CD4-positive, alpha-beta T cell treated with Interleukin-4 for 1 hour (primary cell): Measurements from ENCODE around the gene NPHS1.

ENCODE experiments used
- DNase-seq, 2 donors: peaks; one replicate each; pipeline ENCODE4 v3.0.0-alpha.2; 2020 to 2022

NPHS1 gene

DNA sequence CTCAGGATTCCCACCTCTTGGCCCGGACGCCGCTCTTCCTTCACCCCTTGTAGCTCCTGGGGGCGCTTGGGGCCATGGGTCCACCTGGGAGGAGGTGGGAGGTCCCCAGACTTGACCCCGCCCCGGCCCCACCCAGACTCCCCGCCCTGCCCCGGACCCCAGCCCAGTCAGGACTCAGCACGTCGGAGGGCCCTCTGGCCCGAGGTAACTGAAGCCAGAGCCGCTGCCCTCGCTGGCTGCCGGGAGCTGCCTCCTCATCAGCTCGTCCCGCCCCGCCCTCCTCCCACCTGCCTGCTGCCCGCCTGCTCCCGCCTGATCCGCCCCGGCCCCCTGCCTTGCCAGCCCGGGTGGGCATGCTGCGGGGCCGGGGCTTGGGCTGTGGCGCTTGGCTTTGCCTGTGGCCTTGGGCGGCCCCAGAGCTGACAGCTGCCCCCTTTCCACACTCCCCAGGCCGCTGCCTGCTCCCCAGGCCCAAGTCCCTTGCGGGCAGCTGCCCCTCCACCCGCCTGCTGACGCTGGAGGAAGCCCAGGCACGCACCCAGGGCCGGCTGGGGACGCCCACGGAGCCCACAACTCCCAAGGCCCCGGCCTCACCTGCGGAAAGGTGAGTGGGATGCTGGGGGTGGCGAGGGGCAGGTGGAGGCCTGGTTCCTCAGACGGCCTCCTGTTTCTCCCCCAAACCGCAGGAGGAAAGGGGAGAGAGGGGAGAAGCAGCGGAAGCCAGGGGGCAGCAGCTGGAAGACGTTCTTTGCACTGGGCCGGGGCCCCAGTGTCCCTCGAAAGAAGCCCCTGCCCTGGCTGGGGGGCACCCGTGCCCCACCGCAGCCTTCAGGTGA, 67.6 kb downstream of the NPHS1 start:
- no peak for DNase-seq

DNA sequence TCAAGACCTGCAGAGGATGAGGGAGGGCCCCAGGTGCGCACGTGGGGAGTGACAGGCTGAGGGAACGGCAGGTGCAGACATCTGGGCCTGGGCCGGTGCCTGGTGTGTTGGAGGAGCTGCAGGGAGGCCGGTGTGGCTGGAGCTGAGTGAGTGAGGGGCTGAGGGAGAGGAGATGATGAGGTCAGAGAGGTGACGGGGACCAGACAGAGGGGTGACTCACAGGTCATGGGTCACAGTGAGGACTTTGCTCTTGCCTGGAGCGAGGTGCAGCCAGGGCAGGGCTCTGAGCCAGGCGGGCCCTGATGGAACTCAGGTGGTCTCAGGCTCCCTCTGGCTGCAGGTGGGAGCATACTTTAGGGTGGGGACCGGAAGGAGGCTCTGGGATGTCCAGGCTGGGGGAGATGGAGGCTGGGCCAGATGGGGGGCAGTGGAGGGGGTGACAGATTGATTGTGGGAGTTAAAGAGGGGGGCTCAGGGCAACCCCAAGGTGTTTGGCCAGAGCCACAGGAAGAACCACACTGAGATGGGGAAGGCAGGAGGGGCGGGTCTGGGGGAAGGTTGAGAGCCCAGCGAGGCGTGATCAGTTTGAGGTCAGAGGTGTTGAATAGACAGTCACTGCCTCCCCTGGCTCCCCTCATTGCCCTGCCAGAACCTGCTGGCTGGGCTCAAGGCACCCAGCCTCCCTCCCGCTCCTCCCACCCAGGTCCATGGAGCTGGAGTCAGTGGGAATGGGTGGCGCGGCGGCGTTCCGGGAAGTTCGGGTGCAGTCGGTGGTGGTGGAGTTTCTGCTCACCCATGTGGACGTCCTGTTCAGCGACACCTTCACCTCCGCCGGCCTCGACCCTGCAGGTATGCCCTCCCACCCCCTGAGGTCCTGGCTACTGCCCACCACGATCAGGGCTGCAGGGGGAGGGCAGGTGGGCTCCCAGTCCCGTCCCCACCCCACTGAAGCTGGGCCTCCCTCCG, 68.6 kb downstream of the NPHS1 start:
- no peak for DNase-seq

DNA sequence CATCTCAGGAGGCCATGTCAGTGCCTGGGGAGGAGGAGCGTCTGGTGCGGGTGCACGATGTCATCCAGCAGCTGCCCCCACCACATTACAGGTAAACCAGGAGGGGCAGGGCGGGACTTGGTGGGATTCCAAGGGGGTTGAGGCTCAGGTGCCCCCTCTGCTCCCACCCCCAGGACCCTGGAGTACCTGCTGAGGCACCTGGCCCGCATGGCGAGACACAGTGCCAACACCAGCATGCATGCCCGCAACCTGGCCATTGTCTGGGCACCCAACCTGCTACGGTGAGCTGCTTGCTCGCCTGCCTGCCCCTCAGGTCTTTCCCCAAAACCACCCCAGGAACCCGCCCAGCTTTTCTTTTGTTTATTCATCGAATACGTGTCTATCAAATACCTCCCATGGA, 69.7 kb downstream of the NPHS1 start:
- DNase-seq: no peak

DNA sequence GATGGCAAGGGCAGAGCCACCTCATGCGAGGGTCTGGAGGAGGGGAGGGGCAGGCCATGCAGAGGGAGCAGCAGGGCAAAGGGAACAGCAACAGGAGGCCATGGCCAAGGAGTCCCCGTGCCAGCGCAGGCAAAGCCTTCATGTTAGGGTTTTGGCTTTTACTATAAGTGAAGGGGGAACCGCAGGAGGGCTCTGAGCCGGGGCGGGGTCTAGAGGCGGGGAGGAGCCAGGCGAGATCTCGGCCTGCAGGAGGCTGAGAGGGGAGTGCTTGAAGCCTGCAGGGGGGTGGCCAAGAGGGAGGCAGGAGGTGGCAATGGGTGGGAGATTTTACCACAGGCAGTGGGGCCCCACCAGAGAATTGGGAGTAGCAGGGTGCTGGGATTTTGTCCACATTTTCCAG, 70.7 kb downstream of the NPHS1 start:
- DNase-seq: no peak

DNA sequence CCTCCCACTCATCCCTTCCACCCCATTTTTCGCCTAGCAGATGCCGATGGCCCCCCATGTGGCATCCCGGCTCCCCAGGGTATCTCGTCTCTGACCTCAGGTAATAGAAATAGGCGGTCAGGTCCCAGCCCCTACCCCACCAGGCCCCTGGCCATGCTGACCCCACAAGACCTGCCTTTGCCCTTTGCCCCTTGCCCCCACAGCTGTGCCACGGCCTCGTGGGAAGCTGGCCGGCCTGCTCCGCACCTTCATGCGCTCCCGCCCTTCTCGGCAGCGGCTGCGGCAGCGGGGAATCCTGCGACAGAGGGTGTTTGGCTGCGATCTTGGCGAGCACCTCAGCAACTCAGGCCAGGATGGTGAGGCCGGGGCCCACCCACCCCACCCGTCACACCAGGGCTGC, 71.6 kb downstream of the NPHS1 start:
- DNase-seq: no peak

DNA sequence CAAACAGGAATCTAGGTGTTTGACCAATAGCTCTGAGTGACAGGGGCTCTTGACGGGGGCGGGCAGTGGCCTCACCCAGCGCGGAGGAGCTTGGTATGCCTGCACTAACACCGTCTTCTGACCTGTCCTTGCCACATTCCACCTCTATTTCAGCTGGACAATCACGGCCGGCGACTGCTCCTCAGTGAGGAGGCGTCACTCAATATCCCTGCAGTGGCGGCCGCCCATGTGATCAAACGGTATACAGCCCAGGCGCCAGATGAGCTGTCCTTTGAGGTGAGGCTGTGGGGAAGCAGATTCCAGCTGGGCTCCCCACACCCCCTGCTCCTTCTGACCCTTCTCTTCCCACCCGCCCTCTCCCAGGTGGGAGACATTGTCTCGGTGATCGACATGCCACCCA, 72.2 kb downstream of the NPHS1 start:
- DNase-seq: no peak

DNA sequence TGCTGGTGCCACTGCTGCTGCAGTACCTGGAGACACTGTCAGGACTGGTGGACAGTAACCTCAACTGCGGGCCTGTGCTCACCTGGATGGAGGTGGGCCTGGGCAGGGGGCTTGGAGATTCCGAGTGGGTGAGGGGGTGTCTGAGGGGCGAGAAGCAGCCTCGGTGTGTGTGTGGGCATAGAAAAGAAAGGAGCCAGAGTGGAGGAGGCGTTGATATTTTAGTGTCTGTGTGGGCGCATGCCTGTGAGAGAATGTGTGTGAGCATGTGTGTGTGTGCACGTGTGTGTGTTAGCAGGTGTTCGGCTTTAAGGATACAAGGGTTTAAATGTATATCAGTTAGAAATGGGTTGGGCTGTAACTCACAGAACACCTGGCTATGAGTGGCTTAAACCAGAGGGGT, 73.3 kb downstream of the NPHS1 start:
- no peak for DNase-seq

DNA sequence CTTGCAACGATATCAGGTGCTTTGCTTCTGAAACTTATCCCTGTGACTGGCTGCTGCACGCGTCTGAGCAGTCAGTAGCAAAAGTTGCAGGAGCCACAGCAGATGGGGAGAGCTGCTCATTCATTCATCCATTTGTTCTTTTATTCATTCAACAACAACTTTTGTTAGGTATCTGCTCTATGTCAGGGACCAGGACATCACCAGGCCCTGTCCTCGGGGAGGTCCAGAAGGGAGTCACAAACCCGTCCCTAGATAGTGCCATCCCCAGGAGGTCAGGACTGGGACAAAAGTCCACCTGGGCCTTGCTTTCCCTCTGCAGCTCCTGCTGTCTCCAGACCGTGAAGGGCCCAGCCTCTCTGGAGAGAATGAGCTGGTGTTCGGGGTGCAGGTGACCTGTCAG, 74.3 kb downstream of the NPHS1 start:
- no peak for DNase-seq

DNA sequence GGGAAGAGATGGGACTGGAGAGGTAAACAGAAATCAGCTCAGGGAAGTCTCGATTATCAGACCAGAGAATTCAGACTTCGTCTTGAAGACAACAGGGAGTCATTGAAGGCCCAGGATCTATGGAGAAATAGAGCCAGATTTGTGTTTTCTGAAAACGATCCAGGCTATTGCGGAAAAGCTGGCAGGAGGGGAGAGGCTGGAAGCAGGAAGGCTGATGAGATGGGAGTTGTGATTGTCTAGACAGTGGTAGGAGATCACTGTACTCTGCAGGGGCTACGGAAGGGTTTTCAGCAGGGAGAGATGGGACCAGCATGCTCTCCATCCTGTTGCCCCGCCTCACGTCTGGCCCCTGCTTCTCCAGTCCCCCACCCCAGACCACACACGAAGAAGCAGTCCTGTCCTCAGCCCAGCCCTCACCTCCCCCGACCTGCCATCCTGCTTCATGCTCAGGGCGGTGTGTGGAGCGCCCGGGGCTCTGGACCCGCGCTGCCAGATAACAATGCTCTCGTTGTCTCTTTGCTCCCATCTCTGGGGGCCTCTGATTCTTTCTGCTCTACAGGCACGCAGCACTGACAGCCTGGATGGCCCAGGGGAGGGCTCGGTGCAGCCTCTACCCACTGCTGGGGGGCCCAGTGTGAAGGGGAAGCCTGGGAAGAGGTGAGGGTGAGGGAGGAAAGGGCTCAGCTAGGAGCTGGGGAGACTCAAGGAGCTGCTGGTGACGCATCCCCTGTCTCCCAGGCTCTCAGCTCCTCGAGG, 75.0 kb downstream of the NPHS1 start:
- DNase-seq: no peak

DNA sequence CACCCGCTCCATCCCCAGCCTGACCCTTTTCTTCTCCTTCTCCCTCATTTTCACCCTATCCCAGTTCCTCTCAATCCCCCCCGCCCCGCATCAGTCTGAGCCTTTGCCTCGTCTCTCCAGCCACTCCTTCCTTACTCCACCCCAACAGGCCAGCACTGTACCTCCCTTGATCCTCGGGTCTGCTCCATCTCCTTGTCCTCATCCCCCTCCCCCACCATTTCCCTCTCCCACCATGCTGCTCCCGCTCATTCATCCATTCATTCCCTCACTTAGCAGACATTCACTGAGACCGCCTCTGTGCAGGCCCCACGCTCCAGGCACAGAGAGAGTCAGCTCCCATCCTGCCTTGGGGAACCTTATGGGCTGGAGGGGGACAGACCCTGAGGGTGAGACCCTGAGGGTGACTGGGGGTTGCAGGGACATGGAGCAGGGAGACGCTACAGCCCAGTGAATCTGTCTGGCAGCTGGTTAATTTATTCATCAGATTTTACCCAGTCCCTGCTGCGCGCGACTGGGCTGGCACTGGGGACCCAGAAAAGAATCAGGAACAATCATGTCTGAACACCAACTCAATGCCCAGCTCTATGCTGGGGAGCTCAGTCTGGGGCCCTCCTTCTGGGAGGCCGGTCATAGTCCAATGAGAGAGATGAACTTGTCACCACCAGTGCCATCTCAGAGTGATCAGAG, 76.1 kb downstream of the NPHS1 start:
- DNase-seq: no peak
